Activated CD8-positive, alpha-beta memory T cell treated with anti-CD3 and anti-CD28 coated beads, Interleukin-2, amount 10 ng/mL, durations not matched to agents 7 days and 5 days (primary cell): Measurements from ENCODE around the gene ZCWPW1. TPM values are rescaled to one million over a fixed set of nuclear protein-coding genes. Genes with fewer than 3 reads are reported as not detected.

Source experiments
- ATAC-seq: fragments of 150-1000 bp; cut with Tn5 transposase; one replicate; pipeline ENCODE4 v1.10.0; 2021; ENCODE audit warnings: moderate library complexity
- CTCF ChIA-PET: fragments of 350-600 bp; sonication (Branson Sonifier 250); formaldehyde crosslinking; loops from one replicate; lab custom pipeline; 2021; ENCODE audit warnings: antibody characterized with exemption; lab: Charles Lee
- DNase-seq: peaks from one replicate; pipeline ENCODE4 v3.0.0-alpha.2; 2020
- H3K27ac Mint-ChIP-seq: one replicate; pipeline ENCODE4 v1.8.0; 2021; ENCODE audit warnings: mild to moderate bottlenecking, mixed read lengths
- H3K27me3 Mint-ChIP-seq: one replicate; pipeline ENCODE4 v1.8.0; 2021; ENCODE audit warnings: mixed read lengths
- H3K36me3 Mint-ChIP-seq: one replicate; pipeline ENCODE4 v1.8.0; 2021; ENCODE audit warnings: mild to moderate bottlenecking, mixed read lengths
- H3K4me1 Mint-ChIP-seq: one replicate; pipeline ENCODE4 v1.8.0; 2021; ENCODE audit warnings: mixed read lengths
- H3K4me3 Mint-ChIP-seq: one replicate; pipeline ENCODE4 v1.8.0; 2021; ENCODE audit warnings: mild to moderate bottlenecking, moderate library complexity, mixed read lengths
- H3K9me3 Mint-ChIP-seq: one replicate; pipeline ENCODE4 v1.8.0; 2022; ENCODE audit warnings: low read depth, mixed read lengths
- total RNA-seq, 2 experiments: library from RNA; stranded (reverse); gene quantifications; one replicate each; pipeline ENCODE4 v1.2.3, GENCODE V29; 2021

The ZCWPW1 gene
- total RNA-seq = 1 to 10 TPM; 2.6 to 3.3 TPM

DNA sequence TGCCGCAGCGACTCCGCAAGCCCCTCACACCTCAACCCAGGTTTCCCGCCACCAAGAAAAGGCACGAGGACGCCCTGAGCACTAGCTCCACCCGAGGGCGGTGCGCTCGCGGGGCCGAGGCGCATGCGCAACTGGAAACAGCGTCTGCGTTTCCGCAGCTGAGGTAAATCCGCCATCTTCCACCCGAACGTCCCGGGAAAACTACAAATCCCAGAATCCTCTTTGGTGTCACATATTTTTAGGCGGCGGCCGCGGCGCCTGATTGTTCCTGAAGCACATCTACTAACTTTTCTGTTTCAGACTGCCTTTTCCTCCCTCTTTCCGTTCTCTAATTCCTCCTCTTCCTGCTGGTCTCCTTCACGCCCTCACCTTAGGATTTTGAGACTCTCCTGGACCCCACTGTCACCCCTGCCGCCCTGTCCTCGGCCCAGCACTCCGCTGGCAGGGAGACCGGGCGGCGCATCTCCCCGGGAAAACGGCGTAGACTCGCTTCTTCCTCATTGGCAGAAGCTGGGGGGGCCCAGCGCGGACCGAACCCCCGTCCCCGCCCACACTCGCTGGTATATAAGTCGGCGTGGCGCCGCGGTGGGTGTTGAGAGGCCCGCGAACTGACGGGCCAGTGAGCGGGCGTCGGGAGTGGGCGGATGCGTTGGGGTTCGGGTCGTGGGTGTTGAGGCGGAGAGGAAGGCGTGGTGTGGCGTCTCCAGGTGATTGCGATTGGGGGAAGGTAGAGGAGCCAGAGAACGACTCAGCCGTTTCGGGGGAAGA is at the start of gene ZCWPW1:
ZCWPW1 (minus strand) TSS at position 505 of the 768 bp plus-strand sequence. CDS start 8,054 bp downstream, outside the sequence.
- peaks cover 9% of the 10 kb centered on the region for H3K27me3 Mint-ChIP-seq
- peak; percentile 59 for ATAC-seq

GRCh38 chr7:100477871-100478267 is 49.4 kb upstream of the ZCWPW1 start:
- Mint-ChIP-seq H3K4me1 (peaks cover 46% of the 10 kb centered on the region), H3K27ac (peak overlapping the region; percentile 90), H3K9me3 (no peaks in the 10 kb centered on the region), H3K4me3 (peak overlapping the region; percentile 95), H3K36me3 (peaks cover 37% of the 10 kb centered on the region), H3K27me3 (no peaks in the 10 kb centered on the region)
- DNase-seq = peak; percentile 53
- no peak for ATAC-seq
- CTCF ChIA-PET = interaction anchor here (0.7 to 9.4 kb wide), 19 partner anchors 9 to 127 kb away, joined by 3 to 102 read pairs (median 5); partner anchors contain the start of genes AGFG2, FBXO24, LRCH4 and ZCWPW1

More for the DNA sequence above, at the start of gene ZCWPW1:
- CTCF ChIA-PET = interaction anchor here (0.6 to 4.7 kb wide), 11 partner anchors 13 to 298 kb away, joined by 3 to 22 read pairs (median 4); no protein-coding TSS in a partner anchor
- Mint-ChIP-seq H3K4me1 (peaks cover 36% of the 10 kb centered on the region), H3K27ac (peak within 1 kb of the TSS; percentile 100), H3K9me3 (no peaks in the 10 kb centered on the region), H3K4me3 (peak within 1 kb of the TSS; percentile 97), H3K36me3 (peaks cover 17% of the 10 kb centered on the region)
- peak; percentile 98 for DNase-seq

DNA sequence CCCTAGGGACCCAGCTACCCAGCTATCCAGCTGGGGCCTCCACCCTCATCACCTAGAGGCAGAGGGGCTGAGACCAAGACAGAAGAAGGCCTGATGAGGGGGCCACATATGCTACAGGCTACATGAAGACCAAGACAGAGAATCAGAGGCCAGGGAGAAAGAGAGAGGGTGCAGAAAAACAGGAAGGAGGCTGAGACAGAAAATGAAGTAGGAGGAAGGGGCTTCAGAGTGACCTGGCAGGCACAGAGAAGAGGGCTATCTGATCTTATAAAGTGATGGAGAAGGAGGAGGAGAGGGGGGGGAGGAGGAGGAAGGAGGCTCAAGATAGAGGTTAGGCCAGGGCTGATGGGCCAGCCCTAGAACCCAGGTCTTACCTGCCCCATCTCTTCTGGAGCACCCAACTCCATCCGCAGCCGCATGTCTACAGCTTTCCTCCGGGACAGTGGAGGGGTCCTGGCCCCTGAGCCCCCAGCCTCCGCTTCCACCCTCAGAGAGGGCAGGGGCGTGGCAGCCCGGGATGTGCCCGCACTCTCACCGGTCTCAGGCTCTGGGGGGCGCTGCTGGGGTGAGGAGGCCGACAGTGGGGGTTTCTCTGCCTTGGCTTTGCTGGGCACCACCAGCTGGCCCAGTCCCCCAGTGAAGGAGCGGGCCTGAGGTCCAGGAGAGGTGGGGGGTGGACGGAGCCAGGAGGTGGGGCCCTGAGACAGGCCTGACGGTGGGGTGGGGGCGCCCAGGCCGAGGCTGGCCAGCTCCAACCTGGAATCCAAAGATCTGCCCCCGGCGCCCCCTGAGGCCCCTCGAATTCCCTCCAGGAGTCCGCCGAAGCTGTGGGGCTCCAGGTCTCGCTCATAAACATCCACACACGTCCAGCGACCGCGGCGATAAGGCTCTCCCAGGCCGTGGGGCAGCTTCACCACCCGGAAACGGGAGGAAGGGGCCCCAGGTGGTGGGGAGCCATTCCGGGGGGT is 48.7 kb upstream of the ZCWPW1 start:
- peak overlapping the region; percentile 95 for H3K4me3 Mint-ChIP-seq

DNA sequence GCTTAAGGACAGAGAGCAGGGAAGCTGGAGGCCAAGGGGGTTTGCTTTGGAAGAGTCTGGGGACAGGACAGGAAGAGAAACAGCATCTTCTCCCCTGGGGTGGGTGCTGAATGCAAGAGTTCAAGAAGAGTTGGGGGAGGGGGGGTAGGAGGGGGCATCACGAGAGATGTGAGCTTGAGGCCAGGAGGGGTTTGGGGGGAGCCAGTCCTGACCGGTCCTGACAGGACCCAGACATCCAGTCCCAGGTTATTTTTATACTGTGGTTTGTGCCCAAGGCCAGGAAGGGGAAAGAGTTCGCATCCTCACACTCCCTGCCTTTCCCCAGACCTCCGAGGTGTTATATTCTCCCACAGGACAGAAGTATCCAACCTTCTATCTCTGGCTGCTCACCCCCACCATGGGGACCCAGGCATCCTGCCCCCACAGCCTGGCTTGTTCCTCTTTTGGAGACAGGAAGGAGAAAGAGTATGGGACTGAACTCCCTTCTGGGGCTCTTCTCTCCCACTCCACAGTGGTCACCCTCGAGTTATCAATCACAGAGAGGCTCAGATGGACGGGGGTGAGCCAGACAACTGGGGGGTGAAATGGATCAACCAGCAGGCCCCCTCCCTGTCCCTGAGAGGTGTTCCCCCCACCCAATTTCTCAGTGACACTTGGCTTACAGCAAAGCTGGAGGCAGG is 47.7 kb upstream of the ZCWPW1 start:
- CTCF ChIA-PET = interaction anchor here (1.1 to 9.4 kb wide), 8 partner anchors 11 to 229 kb away, joined by 3 to 102 read pairs (median 6); partner anchors contain the start of genes AGFG2, POP7 and ZCWPW1
- peak overlapping the region; percentile 95 for H3K4me3 Mint-ChIP-seq

More for the DNA sequence above, 48.7 kb upstream of the ZCWPW1 start:
- peaks cover 37% of the 10 kb centered on the region for H3K36me3 Mint-ChIP-seq
- CTCF ChIA-PET = interaction anchor here (0.7 to 9.4 kb wide), 18 partner anchors 9 to 128 kb away, joined by 3 to 102 read pairs (median 5); partner anchors contain the start of genes AGFG2, FBXO24, LRCH4 and ZCWPW1
- H3K9me3 Mint-ChIP-seq = no peaks in the 10 kb centered on the region
- ATAC-seq = no peak
- H3K4me1 Mint-ChIP-seq = peaks cover 42% of the 10 kb centered on the region
- H3K27ac Mint-ChIP-seq = peak overlapping the region; percentile 69
- DNase-seq = peak; percentile 78
- no peaks in the 10 kb centered on the region for H3K27me3 Mint-ChIP-seq

GRCh38 chr7:100475549-100475948 is 47.0 kb upstream of the ZCWPW1 start:
- Mint-ChIP-seq H3K4me3 (peak overlapping the region; percentile 95), H3K36me3 (peaks cover 42% of the 10 kb centered on the region), H3K27me3 (no peaks in the 10 kb centered on the region), H3K9me3 (no peaks in the 10 kb centered on the region), H3K27ac (peak overlapping the region; percentile 84), H3K4me1 (peaks cover 45% of the 10 kb centered on the region)
- DNase-seq = no peak
- CTCF ChIA-PET = interaction anchor here (1.1 to 9.4 kb wide), 7 partner anchors 10 to 230 kb away, joined by 3 to 102 read pairs (median 3); partner anchors contain the start of gene POP7
- ATAC-seq = no peak

More for the DNA sequence above, 47.7 kb upstream of the ZCWPW1 start:
- DNase-seq = no peak
- Mint-ChIP-seq H3K9me3 (no peaks in the 10 kb centered on the region), H3K36me3 (peaks cover 39% of the 10 kb centered on the region), H3K27me3 (no peaks in the 10 kb centered on the region), H3K27ac (peak overlapping the region; percentile 84), H3K4me1 (peaks cover 42% of the 10 kb centered on the region)
- no peak for ATAC-seq

GRCh38 chr7:100472854-100473499 is 44.5 kb upstream of the ZCWPW1 start:
- peaks cover 47% of the 10 kb centered on the region for H3K4me1 Mint-ChIP-seq
- H3K36me3 Mint-ChIP-seq = peaks cover 40% of the 10 kb centered on the region
- no peak overlapping the region for H3K27ac Mint-ChIP-seq
- CTCF ChIA-PET = interaction anchor here (2.4 to 2.8 kb wide), 2 partner anchors 10 to 86 kb away, joined by 10 to 16 read pairs; no protein-coding TSS in a partner anchor
- H3K4me3 Mint-ChIP-seq = no peak overlapping the region
- no peaks in the 10 kb centered on the region for H3K9me3 Mint-ChIP-seq
- ATAC-seq (no peak), DNase-seq (no peak)
- no peaks in the 10 kb centered on the region for H3K27me3 Mint-ChIP-seq

DNA sequence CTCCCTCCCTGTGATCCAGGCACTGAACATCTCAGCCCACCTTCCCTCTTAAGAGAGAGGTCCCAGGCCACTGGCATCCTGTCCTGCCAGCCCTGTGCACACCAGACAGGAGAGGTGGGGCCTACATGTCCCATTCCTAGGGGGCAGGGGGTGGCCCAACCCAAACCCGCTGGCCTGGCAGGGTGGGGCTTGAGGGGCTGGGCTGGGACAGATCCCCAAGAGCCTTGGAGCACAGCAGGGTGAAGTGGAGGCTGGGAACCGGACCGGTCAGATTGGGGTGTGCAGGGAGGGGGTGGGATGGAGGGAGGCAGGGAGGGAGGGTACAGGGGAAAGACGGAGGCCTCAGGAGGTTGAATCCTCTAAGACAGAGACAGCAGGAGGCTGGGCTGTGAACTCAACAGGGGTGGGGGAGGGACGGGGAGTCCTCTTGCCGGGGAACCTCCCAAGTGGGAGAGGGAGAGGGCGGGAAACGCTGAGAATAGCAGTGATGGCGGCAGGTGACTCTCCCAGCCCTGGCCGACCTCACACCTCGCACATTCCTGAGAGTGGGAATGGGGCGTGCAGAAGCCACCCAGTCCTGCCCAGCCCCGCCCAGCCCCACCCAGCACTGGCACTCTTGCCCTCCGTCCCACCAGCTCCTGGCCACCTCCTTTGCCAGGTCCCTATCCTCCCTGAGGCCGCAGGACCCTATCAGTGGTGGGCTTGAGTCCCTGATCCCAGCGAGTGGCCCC is 43.8 kb upstream of the ZCWPW1 start:
- CTCF ChIA-PET = interaction anchor here (2.4 to 5.3 kb wide), 3 partner anchors 8 to 87 kb away, joined by 10 to 55 read pairs (median 16); partner anchors contain the start of gene TSC22D4
- ATAC-seq (no peak), DNase-seq (no peak)
- Mint-ChIP-seq H3K27me3 (no peaks in the 10 kb centered on the region), H3K9me3 (no peaks in the 10 kb centered on the region), H3K36me3 (peaks cover 42% of the 10 kb centered on the region), H3K4me1 (peaks cover 47% of the 10 kb centered on the region), H3K4me3 (no peak overlapping the region), H3K27ac (no peak overlapping the region)

DNA sequence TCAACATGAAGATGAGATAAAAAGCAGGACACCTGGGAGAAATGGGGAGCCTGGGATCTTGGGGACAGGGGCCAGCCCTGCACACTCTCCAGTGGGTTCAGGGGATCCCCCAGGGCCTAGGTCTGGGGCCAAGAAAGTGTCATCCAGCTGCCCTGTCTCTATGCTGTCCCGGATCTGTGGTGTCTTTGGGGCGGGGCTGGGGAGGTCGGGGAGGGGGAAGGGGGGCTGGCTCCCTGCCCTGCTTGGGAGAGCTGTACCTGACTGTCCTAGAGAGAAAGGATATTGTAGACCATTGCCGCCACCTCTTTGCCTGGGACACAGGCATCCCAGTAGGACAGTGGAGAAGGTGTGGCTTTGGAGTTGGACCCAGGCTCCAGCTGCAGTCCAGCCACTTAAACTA is 42.5 kb upstream of the ZCWPW1 start:
- no peak overlapping the region for H3K4me3 Mint-ChIP-seq
- no peak for ATAC-seq
- DNase-seq = no peak
- CTCF ChIA-PET = interaction anchor here (1.4 to 5.3 kb wide), 7 partner anchors 10 to 220 kb away, joined by 3 to 55 read pairs (median 7); partner anchors contain the start of gene TSC22D4
- peaks cover 33% of the 10 kb centered on the region for H3K36me3 Mint-ChIP-seq
- peaks cover 35% of the 10 kb centered on the region for H3K4me1 Mint-ChIP-seq
- no peaks in the 10 kb centered on the region for H3K9me3 Mint-ChIP-seq
- H3K27me3 Mint-ChIP-seq = no peaks in the 10 kb centered on the region
- H3K27ac Mint-ChIP-seq = peak overlapping the region; percentile 54

- Mint-ChIP-seq H3K36me3 (peaks cover 27% of the 10 kb centered on the region), H3K4me1 (peaks cover 23% of the 10 kb centered on the region), H3K27ac (peak overlapping the region; percentile 49), H3K4me3 (no peak overlapping the region), H3K9me3 (no peaks in the 10 kb centered on the region), H3K27me3 (no peaks in the 10 kb centered on the region)
- peak; percentile 86 for ATAC-seq
- CTCF ChIA-PET = interaction anchor here (0.6 to 5.3 kb wide), 30 partner anchors 8 to 236 kb away, joined by 3 to 55 read pairs (median 4); partner anchors contain the start of genes AGFG2, POP7 and TSC22D4
- peak; percentile 85 for DNase-seq
Observed at GRCh38 chr7:100469227-100470044, 40.9 kb upstream of the ZCWPW1 start.

GRCh38 chr7:100467638-100468373 is 39.3 kb upstream of the ZCWPW1 start:
- no peaks in the 10 kb centered on the region for H3K27me3 Mint-ChIP-seq
- CTCF ChIA-PET = interaction anchor here (1.3 to 5.3 kb wide), 6 partner anchors 7 to 92 kb away, joined by 3 to 55 read pairs (median 10); partner anchors contain the start of gene TSC22D4
- no peaks in the 10 kb centered on the region for H3K9me3 Mint-ChIP-seq
- peaks cover 10% of the 10 kb centered on the region for H3K4me1 Mint-ChIP-seq
- DNase-seq (no peak), ATAC-seq (no peak)
- H3K36me3 Mint-ChIP-seq = peaks cover 17% of the 10 kb centered on the region
- H3K27ac Mint-ChIP-seq = no peak overlapping the region
- no peak overlapping the region for H3K4me3 Mint-ChIP-seq
